Activated T-cell treated with anti-CD3 and anti-CD28 coated beads for 4 hours (primary cell): ENCODE measurements around the gene DHDDS.
"Not testable (repeated sequence)": the region's sequence is repeated elsewhere in the genome, so short reads cannot be mapped to it uniquely, and the experiment has no call there.

Source experiments
- DNase-seq: peaks from one replicate; pipeline ENCODE4 v3.0.0-alpha.2; 2020

DHDDS gene

DNA sequence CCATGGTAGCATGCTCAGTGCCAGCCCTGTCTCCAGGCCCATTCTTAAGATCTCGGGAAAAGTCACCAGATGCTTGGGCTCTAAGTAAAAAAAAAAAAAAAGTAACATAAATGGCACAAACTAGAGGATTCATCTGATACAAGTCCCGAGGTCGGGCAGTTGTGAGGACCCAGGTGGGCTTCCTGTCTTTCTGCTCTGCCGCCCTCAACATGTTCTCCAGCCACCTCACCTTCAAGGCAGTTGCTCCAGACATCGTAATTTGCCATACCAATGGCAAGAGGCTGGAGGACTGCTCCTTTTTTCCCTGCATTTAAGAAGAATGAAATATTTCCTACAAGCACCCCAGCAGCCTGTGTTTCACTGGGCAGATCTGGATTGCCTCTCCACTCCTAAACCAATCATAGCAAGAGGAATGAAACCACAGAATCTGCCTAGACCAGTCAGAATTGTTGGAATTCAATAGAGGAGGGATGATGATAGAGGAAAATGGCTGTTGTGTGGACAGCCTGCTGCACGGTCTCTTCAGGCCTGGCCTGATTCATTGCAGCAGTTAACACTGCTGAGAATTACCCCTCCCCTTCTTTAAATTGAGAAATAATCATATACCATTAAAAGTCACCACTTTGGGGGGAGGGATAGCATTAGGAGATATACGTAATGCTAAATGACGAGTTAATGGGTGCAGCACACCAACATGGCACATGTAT is 45.5 kb downstream of the DHDDS start:
- DNase-seq, result no peak

DNA sequence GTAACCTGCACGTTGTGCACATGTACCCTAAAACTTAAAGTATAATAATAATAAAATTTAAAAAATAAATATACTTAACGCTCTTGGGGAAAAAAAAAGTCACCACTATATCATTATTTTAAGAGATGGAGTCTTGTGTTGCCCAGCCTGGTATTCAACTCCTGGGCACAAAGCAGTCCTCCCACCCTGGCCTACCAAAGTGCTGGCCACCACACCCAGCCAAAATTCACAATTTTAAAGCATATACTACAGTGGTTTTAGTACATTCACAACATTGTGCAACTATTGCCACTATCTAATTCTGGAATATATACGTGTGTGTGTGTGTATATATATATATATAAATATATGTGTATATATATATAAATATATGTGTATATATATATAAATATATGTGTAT is 46.0 kb downstream of the DHDDS start:
- no peak for DNase-seq

DNA sequence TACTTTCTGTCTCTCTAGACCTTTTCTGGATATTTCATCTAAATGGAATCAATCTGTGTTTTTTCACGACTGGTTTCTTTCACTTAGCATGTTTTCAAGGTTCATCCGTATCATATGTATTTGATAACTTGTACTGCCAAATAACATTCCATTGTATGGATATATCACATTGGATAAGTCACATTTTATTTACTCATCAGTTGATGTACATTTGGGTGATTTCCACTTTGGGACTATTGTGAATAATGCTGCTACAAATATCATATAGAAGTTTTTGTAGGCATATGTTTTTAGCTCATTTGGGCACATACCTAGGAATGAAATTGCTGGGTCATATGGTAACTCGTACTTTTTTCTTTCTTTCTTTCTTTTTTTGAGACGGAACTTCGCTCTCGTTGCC is 46.9 kb downstream of the DHDDS start:
- DNase-seq, result no peak

DNA sequence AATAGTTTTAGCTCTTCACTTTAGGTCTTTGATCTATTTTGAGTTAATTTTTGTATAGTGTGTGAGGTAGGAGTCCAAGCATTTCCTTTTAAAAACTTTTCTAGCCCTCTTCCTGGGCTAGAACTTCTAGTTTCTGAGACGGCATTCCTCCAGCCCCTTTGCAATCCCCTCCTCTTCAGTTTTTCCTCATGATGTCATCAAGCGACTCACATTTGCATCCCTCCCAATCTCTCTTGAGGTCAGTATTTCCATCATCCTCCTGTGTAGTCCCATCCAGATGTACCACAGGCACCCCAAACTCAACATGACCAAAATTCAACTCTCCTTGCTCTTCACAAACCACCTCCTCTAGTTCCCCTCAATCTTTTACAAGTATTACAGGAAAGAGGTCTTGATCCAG is 50.8 kb downstream of the DHDDS start:
- DNase-seq, result no peak

DNA sequence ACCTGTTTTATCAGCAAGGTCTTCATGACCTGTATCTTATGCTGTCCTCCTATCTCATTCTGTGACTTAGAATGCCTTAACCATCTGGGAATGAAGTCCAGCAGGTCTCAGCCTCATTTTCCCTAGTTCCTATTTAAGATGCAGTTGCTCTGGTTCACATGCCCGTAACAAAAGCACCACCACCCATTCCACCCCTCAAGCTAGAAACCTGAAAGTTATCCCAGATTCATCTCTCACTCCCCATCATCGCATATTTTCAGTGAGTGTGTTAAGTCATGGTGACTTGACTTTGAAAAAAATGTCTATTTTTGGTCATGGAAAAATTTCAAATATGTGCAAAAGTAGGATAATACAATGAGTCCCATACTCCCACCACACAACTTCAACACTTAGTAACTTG is 51.9 kb downstream of the DHDDS start:
- DNase-seq, result no peak

DNA sequence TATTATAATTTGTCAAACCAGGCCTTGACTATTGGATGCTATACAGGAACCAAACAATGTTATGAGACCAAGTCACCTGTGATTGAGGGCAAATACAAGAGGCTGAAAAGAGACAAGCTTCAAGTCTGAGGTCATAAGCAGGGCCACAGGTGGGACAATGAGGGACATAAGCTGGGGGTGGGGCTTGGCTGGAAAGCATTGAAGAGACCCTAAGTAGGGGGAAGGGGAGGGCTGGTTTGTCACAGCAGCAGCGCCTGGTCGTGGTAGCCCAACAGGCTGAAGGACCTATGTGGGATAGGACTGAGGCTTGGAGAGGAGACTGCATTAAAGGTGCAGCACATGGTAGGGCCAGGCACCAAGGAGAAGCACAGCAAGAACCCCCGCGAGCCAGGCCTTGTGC is 58.0 kb downstream of the DHDDS start:
- DNase-seq, result no peak

DNA sequence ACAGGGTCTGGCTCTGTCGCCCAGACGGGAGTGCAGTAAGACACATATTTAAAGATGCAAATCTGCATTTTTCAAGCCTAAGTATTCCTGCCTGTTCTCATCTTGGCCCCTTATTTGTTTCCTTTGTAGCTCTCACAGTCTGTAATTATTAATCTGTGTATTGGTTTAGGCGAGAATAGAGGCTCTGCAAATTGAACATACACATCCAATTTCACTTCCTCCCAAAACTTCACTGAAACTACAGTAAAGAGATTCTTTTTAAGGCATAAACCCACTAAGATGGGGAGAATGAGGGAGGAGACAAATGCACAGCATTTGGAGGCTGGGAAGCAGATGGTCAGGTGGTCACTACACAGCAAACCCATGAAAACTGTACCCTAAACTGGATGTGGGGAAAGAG is 61.1 kb downstream of the DHDDS start:
- no peak for DNase-seq

DNA sequence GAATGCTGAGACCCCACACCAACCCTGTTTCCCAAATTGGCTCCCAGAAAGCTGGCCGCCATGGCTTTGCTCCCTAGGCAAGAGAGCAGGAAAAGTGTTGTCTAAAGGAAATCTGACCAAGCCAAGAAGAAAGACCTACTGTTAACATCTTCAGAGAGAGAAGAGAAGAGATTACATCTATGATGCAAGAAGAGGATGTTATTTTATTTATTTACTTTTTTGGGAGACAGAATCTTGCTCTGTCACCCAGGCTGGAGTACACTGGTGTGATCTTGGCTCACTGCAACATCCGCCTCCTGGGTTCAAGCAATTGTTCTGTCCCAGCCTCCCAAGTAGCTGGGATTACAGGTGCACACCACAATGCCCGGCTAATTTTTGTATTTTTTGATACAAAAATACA is 61.8 kb downstream of the DHDDS start:
- DNase-seq, result no peak

DNA sequence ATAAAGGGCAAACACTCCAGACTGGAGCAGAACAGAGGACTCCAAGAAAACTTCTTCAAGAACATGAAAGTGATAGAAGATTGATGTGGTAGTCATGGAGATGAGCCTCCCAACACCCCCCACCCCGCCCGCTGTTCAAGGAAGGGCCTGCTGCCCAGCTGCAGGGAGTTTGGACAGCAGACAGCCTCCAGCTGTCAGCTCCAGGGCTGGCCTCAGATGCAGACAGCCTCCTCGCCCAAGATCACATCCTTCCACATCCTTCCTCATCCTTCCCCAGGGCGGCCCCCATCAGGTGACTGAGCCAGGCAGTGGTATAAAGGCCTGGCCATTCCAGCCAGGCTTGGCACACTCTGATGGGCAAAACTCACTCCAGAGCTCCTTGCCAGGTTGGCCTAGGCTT is 64.7 kb downstream of the DHDDS start:
- no peak for DNase-seq

DNA sequence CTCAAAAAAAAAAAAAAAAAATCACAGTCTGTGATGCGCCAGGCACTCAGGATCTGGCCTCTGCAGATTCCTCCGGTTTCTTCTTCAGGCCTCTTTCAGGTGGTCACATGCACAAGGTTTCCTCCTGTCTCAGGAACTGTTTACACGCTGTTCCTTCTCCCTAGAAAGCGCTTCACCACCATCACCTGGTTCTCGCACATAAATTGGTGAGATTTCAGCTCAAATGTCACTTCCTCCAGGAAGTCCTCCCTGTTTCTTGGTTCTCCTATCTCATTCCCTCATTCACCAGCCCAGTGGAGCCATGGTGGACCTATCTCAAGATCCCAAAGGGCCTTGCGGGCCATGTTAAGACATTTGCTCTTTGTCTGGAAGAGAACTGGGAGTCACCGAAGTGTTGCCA is 66.8 kb downstream of the DHDDS start:
- DNase-seq, result no peak

DNA sequence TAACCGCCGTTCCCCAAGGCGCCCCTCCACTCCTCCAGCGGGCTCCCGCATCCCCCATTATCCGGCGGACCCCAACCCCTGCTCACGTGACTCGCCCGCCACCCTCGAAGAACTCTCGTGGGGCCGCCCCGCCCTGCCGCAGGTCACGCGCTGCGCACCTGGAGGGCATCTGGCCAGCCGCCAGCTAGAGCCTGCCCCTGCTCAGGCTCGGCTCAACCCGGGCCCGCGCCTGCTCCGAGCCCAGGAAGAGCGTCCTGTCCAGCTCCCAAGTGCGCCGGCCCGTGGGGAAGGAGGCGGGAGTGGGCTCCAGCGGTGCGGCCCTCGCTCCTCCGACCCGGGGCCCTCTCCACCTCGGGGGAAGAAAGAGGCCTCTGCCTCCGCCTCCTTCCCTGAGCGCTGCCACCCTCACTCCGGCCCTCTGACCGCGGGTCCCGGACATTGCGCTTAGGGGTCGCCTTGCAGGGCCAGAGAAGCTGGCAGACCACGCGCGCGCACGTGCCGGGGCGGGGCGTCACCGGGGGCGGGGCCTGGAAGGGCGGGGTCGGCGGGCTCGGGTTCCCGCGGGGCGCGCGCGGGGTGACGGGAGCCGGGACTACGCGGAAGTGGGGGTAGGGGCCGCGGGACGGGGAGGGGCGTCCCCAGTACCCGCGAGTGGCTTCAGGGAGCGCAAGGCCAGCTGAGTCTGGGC is 68.5 kb downstream of the DHDDS start:
- DNase-seq, result peak; percentile 95

DNA sequence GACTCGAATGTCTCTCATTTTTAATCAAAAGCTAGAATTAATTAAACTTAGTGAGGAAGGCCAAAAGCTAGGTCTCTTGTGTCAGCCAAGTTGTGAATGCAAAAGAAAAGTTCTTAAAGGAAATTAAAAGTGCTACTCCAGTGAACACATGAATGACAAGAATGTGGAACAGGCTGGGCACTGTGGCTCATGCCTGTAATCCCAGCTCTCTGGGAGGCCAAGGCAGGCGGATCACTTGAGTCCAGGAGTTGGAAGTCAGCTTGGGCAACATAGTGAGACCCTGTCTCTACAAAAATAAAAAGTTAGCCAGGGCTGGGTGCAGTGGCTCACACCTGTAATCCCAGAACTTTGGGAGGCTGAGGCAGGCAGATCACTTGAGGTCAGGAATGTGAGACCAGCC is 78.6 kb downstream of the DHDDS start:
- not testable (repeated sequence) for DNase-seq

DNA sequence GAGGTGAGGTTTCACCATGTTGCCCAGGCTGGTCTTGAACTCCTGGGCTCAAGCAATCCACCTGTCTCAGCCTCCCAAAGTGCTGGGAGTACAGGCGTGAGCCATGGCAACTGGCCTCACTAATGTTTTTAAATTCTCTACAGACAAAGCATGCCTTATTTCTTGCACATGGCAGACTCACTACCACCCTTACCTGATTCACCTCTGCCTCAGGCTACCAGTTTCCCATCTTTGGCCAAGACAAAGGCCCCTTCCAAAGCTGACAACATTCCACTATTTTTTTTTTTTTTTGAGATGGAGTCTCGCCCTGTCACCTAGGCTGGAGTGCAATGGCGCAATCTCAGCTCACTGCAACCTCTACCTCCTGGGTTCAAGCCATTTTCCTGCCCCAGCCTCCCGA is 83.7 kb downstream of the DHDDS start:
- not testable (repeated sequence) for DNase-seq

DNA sequence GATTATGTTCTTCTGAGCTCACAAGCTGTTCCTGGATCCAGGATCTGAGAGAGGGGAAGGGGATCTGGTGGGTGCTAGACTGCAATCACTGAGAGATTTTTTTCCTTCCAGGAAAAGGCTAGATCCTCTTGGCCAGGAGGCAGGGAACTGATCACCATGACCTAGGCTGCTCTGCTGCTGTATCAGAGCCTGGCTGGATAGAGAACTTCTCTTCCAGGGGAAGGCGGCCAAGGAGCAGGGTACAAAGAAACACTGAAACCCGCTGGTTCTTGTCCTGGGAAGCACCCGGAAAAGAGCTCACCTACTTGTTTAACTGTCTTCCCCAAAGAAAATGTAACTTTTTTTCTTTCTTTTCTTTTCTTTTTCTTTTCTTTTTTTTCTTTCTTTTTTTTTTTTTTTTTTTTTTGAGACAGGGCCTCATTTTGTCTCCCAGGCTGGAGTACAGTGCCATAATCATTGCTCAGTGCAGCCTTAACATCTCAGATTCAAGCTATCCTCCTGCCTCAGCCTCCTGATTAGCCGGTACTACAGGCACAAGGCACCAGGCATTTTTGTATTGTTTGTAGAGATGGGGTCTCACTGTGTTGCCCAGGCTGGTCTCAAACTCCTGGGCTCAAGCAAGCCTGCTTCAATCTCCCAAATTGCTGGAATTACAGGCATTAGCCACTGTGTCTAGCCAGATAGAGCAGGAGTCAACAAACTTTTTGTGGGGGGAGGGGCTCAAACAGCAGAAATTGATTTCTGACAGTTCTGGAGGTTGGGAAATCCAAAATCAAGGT is 85.1 kb downstream of the DHDDS start:
- DNase-seq, result no peak

DNA sequence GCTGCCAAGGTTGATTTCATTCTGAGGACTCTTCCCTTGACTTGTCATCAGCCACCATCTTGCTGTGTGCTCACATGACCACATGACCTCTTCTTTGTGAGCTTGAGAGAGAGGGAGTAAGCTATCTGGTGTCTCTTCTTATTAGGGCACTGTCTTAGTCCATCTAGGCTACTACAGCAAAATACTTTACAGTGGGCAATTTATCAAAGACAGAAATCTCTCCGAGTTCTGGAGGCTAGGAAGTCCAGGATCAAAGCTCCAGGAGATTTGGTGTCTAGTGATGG is 85.6 kb downstream of the DHDDS start:
- no peak for DNase-seq

DNA sequence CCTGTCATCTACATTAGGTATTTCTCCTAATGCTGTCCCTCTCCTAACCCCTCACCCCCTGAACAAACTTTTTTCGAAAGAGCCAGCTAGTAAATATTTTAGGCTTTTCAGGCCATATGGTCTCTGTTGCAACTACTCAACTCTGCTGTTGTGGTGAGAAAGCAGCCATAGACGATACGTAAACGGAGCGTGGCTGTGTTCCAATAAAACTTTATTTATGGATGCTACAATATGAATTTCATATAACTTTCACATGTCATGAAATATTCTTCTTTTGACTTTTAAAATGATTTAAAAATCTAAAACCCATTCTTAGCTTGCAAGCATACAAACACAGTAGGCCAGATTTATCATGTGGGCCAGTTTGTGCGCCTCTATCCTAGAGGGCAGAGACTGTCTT is 86.2 kb downstream of the DHDDS start:
- DNase-seq, result no peak

DNA sequence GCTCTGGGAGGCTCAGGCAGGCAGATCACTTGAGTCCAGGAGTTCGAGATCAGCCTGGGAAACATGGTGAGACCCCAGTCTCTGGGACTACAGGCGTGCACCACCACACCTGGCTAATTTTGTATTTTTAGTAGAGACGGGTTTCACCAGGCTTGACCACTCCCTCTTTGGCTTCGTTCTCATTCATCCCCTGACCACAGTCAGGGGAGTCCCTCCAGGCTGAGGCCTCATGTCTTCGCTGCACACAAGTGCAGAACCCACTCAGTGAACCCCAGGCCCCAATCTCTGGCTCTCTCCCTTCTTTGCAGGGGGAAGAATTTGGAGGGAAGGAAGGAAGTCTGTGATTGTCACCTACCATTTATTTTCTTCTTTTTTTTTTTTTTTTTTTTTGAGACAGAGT is 88.2 kb downstream of the DHDDS start:
- no peak for DNase-seq
